GM23338 (cell line): ENCODE data around the gene CHST13.
A peak's percentile ranks its signal among the peaks of the same experiment; 100 is the strongest.

Experiments
- CREB1 ChIP-seq: fragments of 250-450 bp; sonication (Bioruptor Pico); IDR thresholded peaks from 2 replicates; pipeline ENCODE4 v1.5.0; 2020; ENCODE audit warnings: low read depth, mild to moderate bottlenecking, moderate library complexity
- EZH2 ChIP-seq: fragments of 200-600 bp; sonication (generic); IDR thresholded peaks from one replicate; pipeline ENCODE4 v1.8.0; 2017; ENCODE audit warnings: antibody characterized with exemption, mild to moderate bottlenecking, low read depth; ENCODE audit not compliant: unreplicated experiment
- NANOG ChIP-seq: IDR thresholded peaks from 2 replicates; pipeline ENCODE4 v1.6.1; 2016; ENCODE audit warnings: antibody characterized with exemption, borderline replicate concordance
- POLR2AphosphoS5 ChIP-seq: IDR thresholded peaks from 2 replicates; pipeline ENCODE4 v1.6.1; 2016; ENCODE audit warnings: antibody characterized with exemption, low read depth
- REST ChIP-seq: IDR thresholded peaks from one replicate; pipeline ENCODE4 v1.6.1; 2018; ENCODE audit warnings: antibody characterized with exemption; ENCODE audit not compliant: unreplicated experiment
- ZNF331 ChIP-seq: fragments of 250-450 bp; sonication (Bioruptor Pico); IDR thresholded peaks from 2 replicates; pipeline ENCODE4 v1.5.0; 2020; ENCODE audit warnings: low read depth, mild to moderate bottlenecking, moderate library complexity
- TF ChIP-seq, protein P1 (sequence below), 2 experiments: fragments of 200-600 bp in 1 of 2; sonication (generic) in 1 of 2; conservative IDR thresholded peaks; 2 replicates each; pipeline versions ENCODE4 v1.5.1 to v1.6.1; 2016 to 2017; ENCODE audit warnings: antibody characterized with exemption in 2 of 2, low read depth in 2 of 2, mild to moderate bottlenecking in 2 of 2, moderate library complexity in 1 of 2

DNA sequence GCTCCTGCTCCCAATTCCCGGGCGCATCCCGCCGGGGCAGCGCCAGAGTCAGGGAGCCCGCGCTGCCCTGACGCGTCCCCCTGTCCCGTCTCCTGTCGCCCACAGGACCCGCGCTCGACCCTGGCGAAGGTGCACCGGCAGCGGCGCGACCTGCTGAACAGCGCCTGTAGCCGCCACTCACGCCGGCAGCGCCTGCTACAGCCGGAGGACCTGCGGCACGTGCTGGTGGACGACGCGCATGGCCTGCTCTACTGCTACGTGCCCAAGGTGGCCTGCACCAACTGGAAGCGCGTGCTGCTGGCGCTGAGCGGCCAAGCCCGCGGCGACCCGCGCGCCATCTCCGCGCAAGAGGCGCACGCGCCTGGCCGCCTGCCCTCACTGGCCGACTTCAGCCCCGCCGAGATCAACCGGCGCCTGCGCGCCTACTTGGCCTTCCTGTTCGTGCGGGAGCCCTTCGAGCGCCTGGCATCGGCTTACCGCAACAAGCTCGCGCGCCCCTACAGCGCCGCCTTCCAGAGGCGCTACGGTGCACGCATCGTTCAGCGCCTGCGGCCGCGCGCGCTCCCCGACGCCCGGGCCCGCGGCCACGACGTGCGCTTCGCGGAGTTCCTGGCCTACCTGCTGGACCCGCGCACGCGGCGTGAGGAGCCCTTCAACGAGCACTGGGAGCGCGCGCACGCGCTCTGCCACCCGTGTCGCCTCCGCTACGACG lies 17.8 kb downstream of the CHST13 start:
- TF ChIP-seq, protein P1, sequence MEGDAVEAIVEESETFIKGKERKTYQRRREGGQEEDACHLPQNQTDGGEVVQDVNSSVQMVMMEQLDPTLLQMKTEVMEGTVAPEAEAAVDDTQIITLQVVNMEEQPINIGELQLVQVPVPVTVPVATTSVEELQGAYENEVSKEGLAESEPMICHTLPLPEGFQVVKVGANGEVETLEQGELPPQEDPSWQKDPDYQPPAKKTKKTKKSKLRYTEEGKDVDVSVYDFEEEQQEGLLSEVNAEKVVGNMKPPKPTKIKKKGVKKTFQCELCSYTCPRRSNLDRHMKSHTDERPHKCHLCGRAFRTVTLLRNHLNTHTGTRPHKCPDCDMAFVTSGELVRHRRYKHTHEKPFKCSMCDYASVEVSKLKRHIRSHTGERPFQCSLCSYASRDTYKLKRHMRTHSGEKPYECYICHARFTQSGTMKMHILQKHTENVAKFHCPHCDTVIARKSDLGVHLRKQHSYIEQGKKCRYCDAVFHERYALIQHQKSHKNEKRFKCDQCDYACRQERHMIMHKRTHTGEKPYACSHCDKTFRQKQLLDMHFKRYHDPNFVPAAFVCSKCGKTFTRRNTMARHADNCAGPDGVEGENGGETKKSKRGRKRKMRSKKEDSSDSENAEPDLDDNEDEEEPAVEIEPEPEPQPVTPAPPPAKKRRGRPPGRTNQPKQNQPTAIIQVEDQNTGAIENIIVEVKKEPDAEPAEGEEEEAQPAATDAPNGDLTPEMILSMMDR (conservative IDR thresholded peaks at IDR 0.05; ENCODE audit: low read depth in 2 of 2): 0 out of 4 replicates have a peak, but pooled peaks of 1 of the 2 experiments have one; percentile 4
- TF ChIP-seq POLR2AphosphoS5: no peak
- no peak for TF ChIP-seq REST
- no peak for TF ChIP-seq EZH2
- no peak for TF ChIP-seq CREB1 (CRISPR knock-in tag)
- no peak for TF ChIP-seq ZNF331 (CRISPR knock-in tag)
- no peak for TF ChIP-seq NANOG
